ENCODE measurements around the gene SLC16A2. TPM values are rescaled to one million over a fixed set of nuclear protein-coding genes. Genes with fewer than 3 reads are reported as not detected.
A peak's percentile ranks its signal among the peaks of the same experiment; 100 is the strongest.

SLC16A2 gene
- polyA plus RNA-seq, 1 of the 3 experiments (the other 2 are of a cell fraction) = 10.9 TPM

GRCh38 chrX:74535408-74536151 is 114.3 kb downstream of the SLC16A2 start (continued):
- TF ChIP-seq CTCF (IDR thresholded peaks at IDR 0.05) (peak; percentile 48), CHD2 (IDR thresholded peaks at IDR 0.05; ENCODE audit: low read length, partially characterized antibody) (no peak)

- peak; percentile 21 for TF ChIP-seq CHD2 (IDR thresholded peaks at IDR 0.05; ENCODE audit: low read length, partially characterized antibody)
- no peak for TF ChIP-seq USF1 (IDR thresholded peaks at IDR 0.05; ENCODE audit: borderline replicate concordance, low read depth)
- no peak for TF ChIP-seq RFX5 (IDR thresholded peaks at IDR 0.05; ENCODE audit: low read length)
- 0 out of 2 replicates have a peak, but pooled peaks have one; percentile 15 for TF ChIP-seq NFIC (IDR thresholded peaks at IDR 0.05; ENCODE audit: borderline replicate concordance)
- TF ChIP-seq YY1 (IDR thresholded peaks at IDR 0.05; ENCODE audit: low read depth) = no peak
- peak; percentile 48 for TF ChIP-seq CTCF (IDR thresholded peaks at IDR 0.05)
- TF ChIP-seq FOSL2 (IDR thresholded peaks at IDR 0.05; ENCODE audit: borderline replicate concordance, low read depth) = no peak
- TF ChIP-seq MAX (IDR thresholded peaks at IDR 0.05; ENCODE audit: low read depth) = peak; percentile 14; the same call in 1 of the 2 replicates
- TF ChIP-seq JUND (IDR thresholded peaks at IDR 0.05) = no peak
- no peak for TF ChIP-seq RCOR1 (IDR thresholded peaks at IDR 0.05; ENCODE audit: low read length)
- peak; percentile 91 for TF ChIP-seq PBX3 (IDR thresholded peaks at IDR 0.05)
- no peak for TF ChIP-seq SMC3 (IDR thresholded peaks at IDR 0.05; ENCODE audit: low read depth, low read length)
- Histone ChIP-seq H3K4me3 (ENCODE audit: low read depth in 2 of 2, low read length in 1 of 2) (peak overlapping the region; percentile 51 to 57), H3K27me3 (ENCODE audit: insufficient read depth) (peaks cover 14% of the 10 kb centered on the region; the same call in 1 of the 2 replicates), H3K79me2 (ENCODE audit: insufficient read depth) (no peaks in the 10 kb centered on the region), H3K36me3 (replicated peaks in 1 of 2; ENCODE audit: control insufficient read depth in 1 of 2, insufficient read depth in 2 of 2, low read length in 1 of 2) (no peaks in the 10 kb centered on the region), H3F3A (replicated peaks; ENCODE audit: insufficient read depth) (peaks cover 9% of the 10 kb centered on the region), H3K4me2 (peak overlapping the region; percentile 76), H4K20me1 (ENCODE audit: insufficient read depth) (no peaks in the 10 kb centered on the region), H3K4me1 (ENCODE audit: control insufficient read depth in 1 of 2, insufficient read depth in 2 of 2, low read depth in 1 of 2, low read length in 1 of 2) (peaks cover 0 to 5% of the 10 kb centered on the region in 2 experiments; a peak in 1 of 4 replicates), H3K9me2 (no peaks in the 10 kb centered on the region), H3K9ac (peak overlapping the region; percentile 53), H3K27ac (ENCODE audit: low read depth in 2 of 2, low read length in 1 of 2) (peak overlapping the region; percentile 38 to 72; a peak in 3 of 4 replicates), H2AFZ (ENCODE audit: low read depth) (peak overlapping the region; percentile 87), H3K9me3 (no peaks in the 10 kb centered on the region)
- ChIA-PET CTCF (interaction anchor here (1.0 to 4.3 kb wide), 6 partner anchors 11 to 153 kb away, joined by 3 to 36 read pairs (median 11); partner anchors contain the start of gene SLC16A2), POLR2A (interaction anchor here (1.7 kb wide), 1 partner anchor 115 kb away, joined by 5 read pairs; the partner anchor contains the start of gene SLC16A2)
- peak; percentile 86 for DNase-seq
- 0% methylated on average over 13 of the region's 48 CpGs for WGBS (ENCODE audit: low lambda C conversion rate)
Measured at GRCh38 chrX:74536152-74536831, 115.0 kb downstream of the SLC16A2 start.
